Type B pancreatic cell (in vitro differentiated cells): ENCODE data around the gene UGT2A1. TPM values are rescaled to one million over a fixed set of nuclear protein-coding genes. Genes with fewer than 3 reads are reported as not detected.
A peak's percentile ranks its signal among the peaks of the same experiment; 100 is the strongest.

ENCODE experiments used
- DNase-seq: peaks from one replicate; pipeline ENCODE4 v3.0.0; 2021; ENCODE audit warnings: mixed read lengths; ENCODE audit not compliant: unreplicated experiment; ENCODE audit errors: extremely low spot score
- H3K27ac Mint-ChIP-seq: 2 replicates; pipeline ENCODE4 v1.8.0; 2021; ENCODE audit warnings: mild to moderate bottlenecking, mixed read lengths
- H3K27me3 Mint-ChIP-seq: 2 replicates; pipeline ENCODE4 v1.8.0; 2021; ENCODE audit warnings: mixed read lengths
- H3K36me3 Mint-ChIP-seq: 2 replicates; pipeline ENCODE4 v1.8.0; 2021; ENCODE audit warnings: mixed read lengths
- H3K4me1 Mint-ChIP-seq: one replicate; pipeline ENCODE4 v1.8.0; 2021; ENCODE audit warnings: mixed read lengths; ENCODE audit not compliant: unreplicated experiment
- H3K4me3 Mint-ChIP-seq: 2 replicates; pipeline ENCODE4 v1.8.0; 2021; ENCODE audit warnings: mild to moderate bottlenecking, mixed read lengths
- H3K9me3 Mint-ChIP-seq: 2 replicates; pipeline ENCODE4 v1.8.0; 2021; ENCODE audit warnings: mixed read lengths
- total RNA-seq: library from RNA; stranded (reverse); gene quantifications from 2 replicates; pipeline ENCODE4 v1.2.1, GENCODE V29; 2021; ENCODE audit warnings: low replicate concordance
- TF ChIP-seq, protein P1 (sequence below): fragments of 200-600 bp; sonication (generic); conservative IDR thresholded peaks from 2 replicates; pipeline ENCODE4 v1.5.0; 2021; ENCODE audit warnings: antibody characterized with exemption, mild to moderate bottlenecking

Gene UGT2A1
- total RNA-seq, 1 donor from 2014 or later: not detected

DNA sequence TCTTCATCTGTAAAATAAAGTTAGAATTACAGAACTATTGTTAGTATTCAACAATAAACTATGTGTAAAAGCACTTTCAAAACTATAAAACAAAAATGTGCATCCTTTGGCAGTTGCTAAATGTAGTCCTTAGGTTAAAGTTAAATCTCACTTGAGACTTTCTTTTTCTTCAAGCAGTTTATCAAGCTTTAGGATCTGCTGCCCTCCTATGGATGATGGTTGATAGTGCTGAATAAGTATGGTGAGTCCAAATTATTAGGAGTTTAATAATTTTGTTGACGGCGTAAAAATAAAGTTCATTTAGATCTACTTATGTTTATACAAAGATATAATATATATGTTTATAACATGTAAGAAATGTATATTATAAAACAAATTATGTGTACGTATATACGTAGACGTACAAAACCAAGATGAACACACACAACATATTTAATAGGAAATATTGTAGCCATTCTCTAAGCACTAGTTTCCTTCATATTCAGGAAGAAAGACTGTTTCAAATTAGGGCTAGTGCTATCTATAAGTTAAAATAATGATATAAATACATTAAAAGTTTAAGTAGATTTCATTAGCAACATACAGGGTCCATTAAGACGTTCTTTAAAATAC, 35.9 kb downstream of the UGT2A1 start:
- no peak for DNase-seq
- H3K4me3 Mint-ChIP-seq: no peak overlapping the region
- no peaks in the 10 kb centered on the region for H3K36me3 Mint-ChIP-seq
- H3K27ac Mint-ChIP-seq: no peak overlapping the region
- H3K4me1 Mint-ChIP-seq: no peaks in the 10 kb centered on the region
- TF ChIP-seq, protein P1, sequence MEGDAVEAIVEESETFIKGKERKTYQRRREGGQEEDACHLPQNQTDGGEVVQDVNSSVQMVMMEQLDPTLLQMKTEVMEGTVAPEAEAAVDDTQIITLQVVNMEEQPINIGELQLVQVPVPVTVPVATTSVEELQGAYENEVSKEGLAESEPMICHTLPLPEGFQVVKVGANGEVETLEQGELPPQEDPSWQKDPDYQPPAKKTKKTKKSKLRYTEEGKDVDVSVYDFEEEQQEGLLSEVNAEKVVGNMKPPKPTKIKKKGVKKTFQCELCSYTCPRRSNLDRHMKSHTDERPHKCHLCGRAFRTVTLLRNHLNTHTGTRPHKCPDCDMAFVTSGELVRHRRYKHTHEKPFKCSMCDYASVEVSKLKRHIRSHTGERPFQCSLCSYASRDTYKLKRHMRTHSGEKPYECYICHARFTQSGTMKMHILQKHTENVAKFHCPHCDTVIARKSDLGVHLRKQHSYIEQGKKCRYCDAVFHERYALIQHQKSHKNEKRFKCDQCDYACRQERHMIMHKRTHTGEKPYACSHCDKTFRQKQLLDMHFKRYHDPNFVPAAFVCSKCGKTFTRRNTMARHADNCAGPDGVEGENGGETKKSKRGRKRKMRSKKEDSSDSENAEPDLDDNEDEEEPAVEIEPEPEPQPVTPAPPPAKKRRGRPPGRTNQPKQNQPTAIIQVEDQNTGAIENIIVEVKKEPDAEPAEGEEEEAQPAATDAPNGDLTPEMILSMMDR: peak; percentile 90
- H3K27me3 Mint-ChIP-seq: no peaks in the 10 kb centered on the region
- peaks cover 4% of the 10 kb centered on the region for H3K9me3 Mint-ChIP-seq

DNA sequence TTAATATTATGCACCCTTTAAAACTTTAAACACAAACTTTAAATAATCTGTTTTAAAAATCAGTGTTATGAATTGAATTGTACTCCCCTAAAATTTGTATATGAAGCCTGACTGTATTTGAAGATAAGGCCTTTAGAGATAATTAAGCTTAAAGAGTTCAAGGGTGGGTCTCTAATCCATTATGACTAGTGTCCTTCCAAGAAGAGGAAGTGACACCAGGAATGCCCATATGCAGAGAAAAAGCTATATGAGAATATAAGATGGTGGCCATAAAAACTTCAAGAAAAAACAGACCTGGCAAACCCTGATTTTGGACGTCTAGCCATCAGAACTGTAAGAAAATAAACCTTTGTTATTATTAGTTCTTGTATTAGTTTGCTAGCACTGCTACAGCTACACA, 42.6 kb downstream of the UGT2A1 start:
- H3K27me3 Mint-ChIP-seq: no peaks in the 10 kb centered on the region
- no peak for DNase-seq
- no peak overlapping the region for H3K27ac Mint-ChIP-seq
- H3K36me3 Mint-ChIP-seq: no peaks in the 10 kb centered on the region
- no peak overlapping the region for H3K4me3 Mint-ChIP-seq
- TF ChIP-seq, protein P1: no peak
- no peaks in the 10 kb centered on the region for H3K4me1 Mint-ChIP-seq
- no peaks in the 10 kb centered on the region for H3K9me3 Mint-ChIP-seq

DNA sequence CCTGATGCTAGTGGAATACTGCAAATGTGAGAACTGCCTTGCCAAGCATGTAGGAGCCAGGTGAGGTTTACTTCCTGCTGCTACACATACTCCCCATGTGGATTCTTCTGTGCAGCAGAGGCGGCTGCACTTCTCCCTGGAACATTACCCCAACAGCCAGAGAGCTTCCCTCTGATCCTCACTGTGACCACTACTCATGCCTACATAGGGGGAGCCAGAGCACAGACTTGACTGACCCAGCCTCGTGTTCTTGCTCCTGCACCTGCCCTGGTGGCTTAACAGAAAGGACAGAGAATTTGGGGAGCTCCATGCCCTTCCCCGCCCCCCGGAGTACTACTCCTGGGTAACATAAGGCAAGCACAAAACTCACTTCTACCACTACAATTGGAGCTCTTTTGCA, 52.0 kb downstream of the UGT2A1 start:
- Mint-ChIP-seq H3K9me3 (no peaks in the 10 kb centered on the region), H3K36me3 (no peaks in the 10 kb centered on the region), H3K4me1 (no peaks in the 10 kb centered on the region), H3K27me3 (no peaks in the 10 kb centered on the region), H3K4me3 (no peak overlapping the region), H3K27ac (no peak overlapping the region)
- DNase-seq: no peak
- TF ChIP-seq, protein P1: no peak

DNA sequence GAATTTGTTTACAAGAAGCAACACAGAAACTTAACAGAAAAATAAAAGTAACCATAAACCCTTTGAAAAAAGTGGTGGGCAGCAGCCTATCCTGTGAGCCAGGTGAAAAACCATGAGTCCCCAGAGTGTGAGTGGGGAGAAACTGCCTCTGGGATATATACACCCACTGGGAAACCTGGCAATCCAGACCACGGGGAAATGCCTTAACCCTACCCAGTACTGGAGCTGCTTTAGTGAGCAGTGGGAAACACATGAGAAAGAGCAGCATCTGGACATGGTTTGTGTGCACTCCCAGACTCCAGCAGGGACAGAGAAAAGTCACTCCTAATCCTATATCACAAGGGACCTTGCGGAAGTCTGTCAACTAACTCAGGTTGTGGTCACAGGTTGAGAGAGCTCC, 53.0 kb downstream of the UGT2A1 start:
- Mint-ChIP-seq H3K27ac (no peak overlapping the region), H3K27me3 (no peaks in the 10 kb centered on the region), H3K4me3 (no peak overlapping the region), H3K4me1 (no peaks in the 10 kb centered on the region), H3K9me3 (no peaks in the 10 kb centered on the region), H3K36me3 (no peaks in the 10 kb centered on the region)
- no peak for DNase-seq
- TF ChIP-seq, protein P1: no peak

DNA sequence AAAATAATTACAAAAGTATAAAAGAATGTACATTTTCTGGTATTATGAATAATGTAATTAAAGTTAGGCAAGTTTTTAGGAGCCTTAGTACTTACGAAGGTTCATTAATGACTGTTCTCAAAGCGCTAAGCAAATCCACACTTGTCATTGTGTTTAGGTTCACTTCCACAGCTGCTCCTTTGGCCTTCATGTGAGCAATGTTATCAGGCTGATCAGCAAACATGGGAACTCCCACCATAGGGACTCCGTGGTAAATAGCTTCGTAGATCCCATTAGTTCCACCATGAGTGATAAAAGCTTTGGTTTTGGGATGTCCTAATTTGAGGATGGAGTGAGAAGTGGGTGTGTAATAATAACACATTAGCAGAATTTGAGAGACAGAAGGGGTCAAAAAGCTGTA, 58.7 kb downstream of the UGT2A1 start:
- Mint-ChIP-seq H3K27me3 (no peaks in the 10 kb centered on the region), H3K36me3 (no peaks in the 10 kb centered on the region), H3K27ac (no peak overlapping the region), H3K9me3 (no peaks in the 10 kb centered on the region), H3K4me1 (no peaks in the 10 kb centered on the region), H3K4me3 (no peak overlapping the region)
- TF ChIP-seq, protein P1: no peak
- no peak for DNase-seq

DNA sequence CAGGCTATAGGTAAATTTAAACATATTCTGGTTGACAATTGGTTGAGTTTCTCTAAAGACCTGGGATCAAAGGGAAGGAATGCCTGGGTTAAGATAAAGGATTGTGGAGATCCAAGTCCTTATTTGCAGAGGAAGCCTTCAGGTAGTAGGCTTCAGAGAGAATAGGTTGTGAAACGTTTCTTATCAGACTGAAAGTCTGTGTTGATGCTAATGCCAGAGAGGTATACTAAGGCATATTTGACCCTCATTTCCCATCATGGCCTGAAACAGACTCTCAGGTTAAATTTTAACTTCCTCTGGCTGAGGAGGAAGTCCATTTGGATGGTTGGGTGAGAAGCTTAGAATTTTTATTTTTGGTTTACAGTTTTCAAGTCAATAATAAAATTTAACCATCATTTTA, 61.7 kb downstream of the UGT2A1 start:
- Mint-ChIP-seq H3K27me3 (no peaks in the 10 kb centered on the region), H3K36me3 (no peaks in the 10 kb centered on the region)
- TF ChIP-seq, protein P1: no peak

More for the DNA sequence above, 61.7 kb downstream of the UGT2A1 start:
- DNase-seq: no peak
- Mint-ChIP-seq H3K27ac (no peak overlapping the region), H3K4me1 (no peaks in the 10 kb centered on the region), H3K9me3 (no peaks in the 10 kb centered on the region), H3K4me3 (no peak overlapping the region)
